Astrocyte (in vitro differentiated cells and primary cell): ENCODE data around the gene CD34.

ENCODE experiments used
- CTCF ChIP-seq: IDR thresholded peaks from 2 replicates; pipeline ENCODE4 v1.5.1; 2011; ENCODE audit warnings: low read depth, mild to moderate bottlenecking, inconsistent platforms, low read length, moderate library complexity; ENCODE audit not compliant: insufficient read depth
- EZH2 ChIP-seq: IDR thresholded peaks from 2 replicates; pipeline ENCODE4 v1.6.1; 2012; ENCODE audit warnings: mild to moderate bottlenecking, low read length, inconsistent platforms; ENCODE audit not compliant: insufficient read depth

DNA sequence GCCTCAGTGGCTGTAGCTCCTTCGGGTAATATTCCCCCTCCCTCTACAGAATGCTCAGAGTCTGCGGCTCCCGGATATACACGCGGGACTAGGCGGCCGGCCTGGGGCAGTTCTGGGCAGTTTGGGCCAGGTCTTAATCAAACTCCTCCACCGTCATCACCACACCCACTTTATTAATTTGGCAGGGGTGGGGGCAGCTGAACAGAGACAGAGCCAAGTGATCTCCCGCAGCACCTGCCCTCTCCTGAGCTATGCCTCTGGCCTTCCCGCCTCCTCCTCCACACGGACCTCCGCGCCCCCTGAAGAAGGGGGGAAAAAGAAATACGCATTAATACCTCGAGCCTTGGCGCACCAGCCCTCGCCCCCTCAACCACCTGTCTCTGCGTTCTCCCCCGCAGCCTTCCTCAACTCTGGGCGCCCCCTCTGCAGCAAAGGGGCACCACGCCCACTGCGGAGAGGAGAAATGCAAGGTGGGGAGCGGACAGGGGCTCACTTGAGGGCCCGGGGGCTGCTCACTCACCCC, 42.6 kb downstream of the CD34 start:
- TF ChIP-seq CTCF (no peak), EZH2 (no peak)
